Measurements from ENCODE around the gene LMOD3. TPM values are rescaled to one million over a fixed set of nuclear protein-coding genes. Genes with fewer than 3 reads are reported as not detected.
A peak's percentile ranks its signal among the peaks of the same experiment; 100 is the strongest.

The LMOD3 gene
- total and polyA plus RNA-seq, 2 donors (not counting 1 experiment from before 2014, with no cell fraction given) = not detected

GRCh38 chr3:69082805-69083204 is 39.6 kb downstream of the LMOD3 start:
- intact Hi-C loops (cut with micrococcal nuclease) = loop anchor here (5.0 kb wide), 1 partner anchor 39 kb away; the partner anchor contains the start of gene LMOD3
- Mint-ChIP-seq H3K9me3 (ENCODE audit: insufficient read depth) (no peaks in the 10 kb centered on the region), H3K4me1 (peaks cover 69% of the 10 kb centered on the region), H3K4me3 (peak overlapping the region; percentile 75), H3K27me3 (no peaks in the 10 kb centered on the region), H3K27ac (peak overlapping the region; percentile 89)
- peaks cover 10% of the 10 kb centered on the region for H4K20me1 ChIP-seq (ENCODE audit: control insufficient read depth, insufficient read depth, low read length, poor library complexity, severe bottlenecking)
- H3K4me3 ChIP-seq (ENCODE audit: control extremely low read depth in 1 of 5, extremely low read depth in 1 of 5, insufficient read depth in 1 of 5, low read depth in 2 of 5, low read length in 4 of 5) = peak overlapping the region in 4 of 5 experiments; percentile 8 to 88 (median 14)
- peaks cover 61 to 65% of the 10 kb centered on the region in 2 donors for H3K4me1 ChIP-seq (ENCODE audit: control insufficient read depth in 2 of 2, insufficient read depth in 2 of 2, low read length in 2 of 2)
- no peak for TF ChIP-seq EZH2 (IDR thresholded peaks at IDR 0.05; ENCODE audit: borderline replicate concordance, insufficient read depth, low read depth, low read length, poor library complexity, severe bottlenecking)
- TF ChIP-seq, protein P1, sequence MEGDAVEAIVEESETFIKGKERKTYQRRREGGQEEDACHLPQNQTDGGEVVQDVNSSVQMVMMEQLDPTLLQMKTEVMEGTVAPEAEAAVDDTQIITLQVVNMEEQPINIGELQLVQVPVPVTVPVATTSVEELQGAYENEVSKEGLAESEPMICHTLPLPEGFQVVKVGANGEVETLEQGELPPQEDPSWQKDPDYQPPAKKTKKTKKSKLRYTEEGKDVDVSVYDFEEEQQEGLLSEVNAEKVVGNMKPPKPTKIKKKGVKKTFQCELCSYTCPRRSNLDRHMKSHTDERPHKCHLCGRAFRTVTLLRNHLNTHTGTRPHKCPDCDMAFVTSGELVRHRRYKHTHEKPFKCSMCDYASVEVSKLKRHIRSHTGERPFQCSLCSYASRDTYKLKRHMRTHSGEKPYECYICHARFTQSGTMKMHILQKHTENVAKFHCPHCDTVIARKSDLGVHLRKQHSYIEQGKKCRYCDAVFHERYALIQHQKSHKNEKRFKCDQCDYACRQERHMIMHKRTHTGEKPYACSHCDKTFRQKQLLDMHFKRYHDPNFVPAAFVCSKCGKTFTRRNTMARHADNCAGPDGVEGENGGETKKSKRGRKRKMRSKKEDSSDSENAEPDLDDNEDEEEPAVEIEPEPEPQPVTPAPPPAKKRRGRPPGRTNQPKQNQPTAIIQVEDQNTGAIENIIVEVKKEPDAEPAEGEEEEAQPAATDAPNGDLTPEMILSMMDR (IDR thresholded peaks at IDR 0.05) = no peak
- H3K36me3 ChIP-seq (replicated peaks in 1 of 2; ENCODE audit: control extremely low read depth in 1 of 2, control insufficient read depth in 1 of 2, extremely low read depth in 1 of 2, insufficient read depth in 2 of 2, low read length in 1 of 2) = no peaks in the 10 kb centered on the region
- CTCF ChIA-PET = interaction anchor here (0.7 to 2.0 kb wide), 6 partner anchors 9 to 45 kb away, joined by 3 to 8 read pairs (median 5); partner anchors contain the start of gene TMF1
- ATAC-seq (ENCODE audit: low read depth) (peak; percentile 37), DNase-seq (peak; percentile 82)
- no peak overlapping the region for H2AFZ ChIP-seq (ENCODE audit: insufficient read depth, low read depth, low read length, poor library complexity, severe bottlenecking)
- no peaks in the 10 kb centered on the region for H3K27me3 ChIP-seq (replicated peaks in 1 of 4; ENCODE audit: control extremely low read depth in 1 of 4, control insufficient read depth in 3 of 4, insufficient read depth in 4 of 4, low read length in 3 of 4)
- POLR2A ChIA-PET = interaction anchor here (0.6 to 0.9 kb wide), 4 partner anchors 10 to 143 kb away, joined by 3 to 5 read pairs (median 4); no protein-coding TSS in a partner anchor
- peak overlapping the region; percentile 87 for H3K4me2 ChIP-seq (replicated peaks; ENCODE audit: low read depth, low read length, poor library complexity, severe bottlenecking)
- peaks cover 64% of the 10 kb centered on the region for H3K79me2 ChIP-seq (ENCODE audit: control insufficient read depth, insufficient read depth, low read length)
- H3K9me3 ChIP-seq (ENCODE audit: control extremely low read depth in 1 of 3, control insufficient read depth in 2 of 3, insufficient read depth in 1 of 3, low read length in 2 of 3) = no peaks in the 10 kb centered on the region
- peak overlapping the region; percentile 83 for H3K9ac ChIP-seq (ENCODE audit: low read length)
- peak overlapping the region; percentile 87 to 95 for H3K27ac ChIP-seq (ENCODE audit: low read length in 2 of 2)

- Mint-ChIP-seq H3K4me3 (peak overlapping the region; percentile 75), H3K27me3 (no peaks in the 10 kb centered on the region), H3K9me3 (ENCODE audit: insufficient read depth) (no peaks in the 10 kb centered on the region), H3K4me1 (peaks cover 69% of the 10 kb centered on the region), H3K27ac (peak overlapping the region; percentile 89)
- Histone ChIP-seq H3K79me2 (ENCODE audit: control insufficient read depth, insufficient read depth, low read length) (peaks cover 64% of the 10 kb centered on the region), H2AFZ (ENCODE audit: insufficient read depth, low read depth, low read length, poor library complexity, severe bottlenecking) (peak overlapping the region; percentile 46), H3K27me3 (replicated peaks in 1 of 4; ENCODE audit: control extremely low read depth in 1 of 4, control insufficient read depth in 3 of 4, insufficient read depth in 4 of 4, low read length in 3 of 4) (no peaks in the 10 kb centered on the region), H4K20me1 (ENCODE audit: control insufficient read depth, insufficient read depth, low read length, poor library complexity, severe bottlenecking) (peaks cover 10% of the 10 kb centered on the region), H3K9me3 (ENCODE audit: control extremely low read depth in 1 of 3, control insufficient read depth in 2 of 3, insufficient read depth in 1 of 3, low read length in 2 of 3) (no peaks in the 10 kb centered on the region), H3K4me3 (ENCODE audit: control extremely low read depth in 1 of 5, extremely low read depth in 1 of 5, insufficient read depth in 1 of 5, low read depth in 2 of 5, low read length in 4 of 5) (peak overlapping the region in 1 of 5 experiments; percentile 88), H3K4me1 (ENCODE audit: control insufficient read depth in 2 of 2, insufficient read depth in 2 of 2, low read length in 2 of 2) (peaks cover 58 to 65% of the 10 kb centered on the region in 2 donors), H3K9ac (ENCODE audit: low read length) (peak overlapping the region; percentile 83), H3K36me3 (replicated peaks in 1 of 2; ENCODE audit: control extremely low read depth in 1 of 2, control insufficient read depth in 1 of 2, extremely low read depth in 1 of 2, insufficient read depth in 2 of 2, low read length in 1 of 2) (no peaks in the 10 kb centered on the region), H3K27ac (ENCODE audit: low read length in 2 of 2) (peak overlapping the region; percentile 87 to 95), H3K4me2 (replicated peaks; ENCODE audit: low read depth, low read length, poor library complexity, severe bottlenecking) (peak overlapping the region; percentile 87)
- no CpG with 5 or more reads among the region's 2 CpGs for WGBS (ENCODE audit: insufficient coverage)
- ChIA-PET CTCF (interaction anchor here (0.7 to 2.0 kb wide), 6 partner anchors 10 to 45 kb away, joined by 3 to 8 read pairs (median 5); partner anchors contain the start of gene TMF1), POLR2A (interaction anchor here (0.6 to 0.9 kb wide), 5 partner anchors 10 to 143 kb away, joined by 3 to 5 read pairs (median 3); no protein-coding TSS in a partner anchor)
- TF ChIP-seq, protein P1 (IDR thresholded peaks at IDR 0.05) = no peak
- no peak for TF ChIP-seq EZH2 (IDR thresholded peaks at IDR 0.05; ENCODE audit: borderline replicate concordance, insufficient read depth, low read depth, low read length, poor library complexity, severe bottlenecking)
- ATAC-seq (ENCODE audit: low read depth) (no peak), DNase-seq (no peak)
- intact Hi-C loops (cut with micrococcal nuclease) = loop anchor here (5.0 kb wide), 1 partner anchor 40 kb away; the partner anchor contains the start of gene LMOD3
These were observed 40.0 kb downstream of the LMOD3 start for GRCh38 chr3:69082361-69082760.

Measured in B cell (primary cell).